Measurements from ENCODE around the gene P2RX4. TPM values are rescaled to one million over a fixed set of nuclear protein-coding genes. Genes with fewer than 3 reads are reported as not detected.

Gene P2RX4
- polyA plus RNA-seq, 3 donors: 61.8 to 87.7 (median 74.7) TPM

DNA sequence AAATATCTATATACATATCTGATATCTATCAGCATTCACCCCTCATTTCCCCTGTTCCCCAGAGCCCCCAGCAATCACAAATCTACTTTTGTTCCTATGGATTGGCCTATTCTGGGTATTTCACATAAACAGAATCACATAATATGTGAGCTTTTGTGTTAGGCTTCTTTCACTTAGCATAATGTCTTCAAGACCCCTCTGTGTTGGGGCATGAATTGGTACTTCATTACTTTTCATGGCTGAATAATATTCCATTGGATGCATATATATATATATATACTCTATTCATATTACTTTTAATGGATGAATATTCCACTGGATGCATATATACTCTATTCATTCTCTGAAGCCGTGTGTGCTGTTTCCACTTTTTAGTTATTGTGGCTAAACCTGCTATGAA is 57.9 kb downstream of the P2RX4 start:
- no peaks in the 10 kb centered on the region for H3K4me1 ChIP-seq (ENCODE audit: control insufficient read depth in 1 of 2, insufficient read depth in 2 of 2, low read length in 2 of 2)
- H4K20me1 ChIP-seq (ENCODE audit: insufficient read depth, low read length): peaks cover 90% of the 10 kb centered on the region
- peaks cover 34% of the 10 kb centered on the region for H3K79me2 ChIP-seq (ENCODE audit: insufficient read depth, low read length)
- H3K27me3 ChIP-seq (ENCODE audit: control insufficient read depth in 2 of 2, insufficient read depth in 2 of 2, low read length in 2 of 2): no peaks in the 10 kb centered on the region
- H3K4me3 Mint-ChIP-seq: no peak overlapping the region
- H3K36me3 ChIP-seq (replicated peaks in 1 of 2; ENCODE audit: control insufficient read depth in 1 of 2, insufficient read depth in 2 of 2, low read length in 2 of 2): peaks cover 88 to 98% of the 10 kb centered on the region in 2 donors
- peaks cover 0 to 2% (median 0%) of the 10 kb centered on the region in 7 donors for H3K9me3 Mint-ChIP-seq
- H3K4me1 Mint-ChIP-seq: no peaks in the 10 kb centered on the region
- no CpG with 5 or more reads among the region's 1 CpG for WGBS (ENCODE audit: insufficient coverage)
- H3K27ac Mint-ChIP-seq: no peak overlapping the region
- H2AFZ ChIP-seq (ENCODE audit: insufficient read depth, low read depth, low read length, poor library complexity, severe bottlenecking): no peak overlapping the region
- H3K36me3 Mint-ChIP-seq: peaks cover 67 to 90% of the 10 kb centered on the region in 2 donors
- TF ChIP-seq, protein P1, sequence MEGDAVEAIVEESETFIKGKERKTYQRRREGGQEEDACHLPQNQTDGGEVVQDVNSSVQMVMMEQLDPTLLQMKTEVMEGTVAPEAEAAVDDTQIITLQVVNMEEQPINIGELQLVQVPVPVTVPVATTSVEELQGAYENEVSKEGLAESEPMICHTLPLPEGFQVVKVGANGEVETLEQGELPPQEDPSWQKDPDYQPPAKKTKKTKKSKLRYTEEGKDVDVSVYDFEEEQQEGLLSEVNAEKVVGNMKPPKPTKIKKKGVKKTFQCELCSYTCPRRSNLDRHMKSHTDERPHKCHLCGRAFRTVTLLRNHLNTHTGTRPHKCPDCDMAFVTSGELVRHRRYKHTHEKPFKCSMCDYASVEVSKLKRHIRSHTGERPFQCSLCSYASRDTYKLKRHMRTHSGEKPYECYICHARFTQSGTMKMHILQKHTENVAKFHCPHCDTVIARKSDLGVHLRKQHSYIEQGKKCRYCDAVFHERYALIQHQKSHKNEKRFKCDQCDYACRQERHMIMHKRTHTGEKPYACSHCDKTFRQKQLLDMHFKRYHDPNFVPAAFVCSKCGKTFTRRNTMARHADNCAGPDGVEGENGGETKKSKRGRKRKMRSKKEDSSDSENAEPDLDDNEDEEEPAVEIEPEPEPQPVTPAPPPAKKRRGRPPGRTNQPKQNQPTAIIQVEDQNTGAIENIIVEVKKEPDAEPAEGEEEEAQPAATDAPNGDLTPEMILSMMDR (IDR thresholded peaks at IDR 0.05): no peak
- no peak overlapping the region for H3K9ac ChIP-seq (ENCODE audit: insufficient read depth, low read length, poor library complexity, severe bottlenecking)
- H3K4me3 ChIP-seq (replicated peaks in 1 of 3; ENCODE audit: low read depth in 2 of 3, low read length in 3 of 3): no peak overlapping the region
- no peaks in the 10 kb centered on the region for H3K9me3 ChIP-seq (replicated peaks in 1 of 2; ENCODE audit: control insufficient read depth in 1 of 2, insufficient read depth in 1 of 2, low read length in 2 of 2)
- no peak overlapping the region for H3K27ac ChIP-seq (ENCODE audit: low read depth in 1 of 2, low read length in 2 of 2)
- no peak for DNase-seq
- intact Hi-C loops (cut with micrococcal nuclease): no loop called here
- peaks cover 0 to 1% (median 0%) of the 10 kb centered on the region in 3 donors for H3K27me3 Mint-ChIP-seq (ENCODE audit: low read depth in 3 of 3)
- no peak overlapping the region for H3K4me2 ChIP-seq (replicated peaks; ENCODE audit: extremely low read depth, low read length, poor library complexity, severe bottlenecking)

DNA sequence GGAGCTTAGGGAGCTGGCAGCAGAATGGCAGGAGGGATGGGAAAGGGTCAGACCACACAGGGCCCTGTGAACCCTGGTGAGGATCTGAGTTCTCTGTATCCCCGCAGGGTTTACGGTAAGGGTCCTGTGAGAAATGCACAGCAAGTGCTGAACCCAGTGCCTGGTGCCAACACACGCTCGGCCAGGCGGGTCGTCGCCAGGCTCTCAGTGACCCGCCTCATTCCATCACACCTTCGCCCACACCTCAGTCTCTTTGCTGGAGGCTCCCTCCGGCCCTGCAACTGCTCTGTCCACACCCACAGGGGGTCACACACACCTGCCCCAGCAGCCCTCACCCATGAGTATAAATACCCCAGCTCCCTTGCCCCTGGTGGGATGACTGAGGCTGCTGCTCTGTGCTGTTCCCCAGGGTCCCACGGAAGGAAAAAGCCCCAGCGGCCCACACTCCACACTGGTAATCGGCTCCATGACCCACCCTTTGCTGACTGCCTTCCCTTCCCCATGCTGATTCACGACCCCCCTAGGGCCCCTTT is 63.5 kb downstream of the P2RX4 start:
- H3K27me3 Mint-ChIP-seq (ENCODE audit: low read depth in 3 of 3): peaks cover 0 to 4% (median 2%) of the 10 kb centered on the region in 3 donors
- Histone ChIP-seq H4K20me1 (ENCODE audit: insufficient read depth, low read length) (peaks cover 60% of the 10 kb centered on the region), H3K36me3 (replicated peaks in 1 of 2; ENCODE audit: control insufficient read depth in 1 of 2, insufficient read depth in 2 of 2, low read length in 2 of 2) (peaks cover 60 to 71% of the 10 kb centered on the region in 2 donors), H3K27me3 (ENCODE audit: control insufficient read depth in 2 of 2, insufficient read depth in 2 of 2, low read length in 2 of 2) (no peaks in the 10 kb centered on the region), H3K4me3 (replicated peaks in 1 of 3; ENCODE audit: low read depth in 2 of 3, low read length in 3 of 3) (no peak overlapping the region), H3K9me3 (replicated peaks in 1 of 2; ENCODE audit: control insufficient read depth in 1 of 2, insufficient read depth in 1 of 2, low read length in 2 of 2) (no peaks in the 10 kb centered on the region), H3K4me2 (replicated peaks; ENCODE audit: extremely low read depth, low read length, poor library complexity, severe bottlenecking) (no peak overlapping the region), H2AFZ (ENCODE audit: insufficient read depth, low read depth, low read length, poor library complexity, severe bottlenecking) (no peak overlapping the region), H3K79me2 (ENCODE audit: insufficient read depth, low read length) (peaks cover 72% of the 10 kb centered on the region), H3K9ac (ENCODE audit: insufficient read depth, low read length, poor library complexity, severe bottlenecking) (no peak overlapping the region), H3K27ac (ENCODE audit: low read depth in 1 of 2, low read length in 2 of 2) (peak overlapping the region in 1 of 2 donors; percentile 62), H3K4me1 (ENCODE audit: control insufficient read depth in 1 of 2, insufficient read depth in 2 of 2, low read length in 2 of 2) (peaks cover 20 to 22% of the 10 kb centered on the region in 2 donors)
- no peak overlapping the region for H3K4me3 Mint-ChIP-seq
- peak overlapping the region; percentile 60 to 87 (median 79) for H3K27ac Mint-ChIP-seq
- 98% methylated on average over 7 of the region's 14 CpGs for WGBS (ENCODE audit: insufficient coverage)
- TF ChIP-seq, protein P1 (IDR thresholded peaks at IDR 0.05): no peak
- H3K9me3 Mint-ChIP-seq: peaks cover 0 to 13% (median 5%) of the 10 kb centered on the region in 7 donors
- peaks cover 26% of the 10 kb centered on the region for H3K4me1 Mint-ChIP-seq
- peaks cover 60 to 81% of the 10 kb centered on the region in 2 donors for H3K36me3 Mint-ChIP-seq
- intact Hi-C loops (cut with micrococcal nuclease): loop anchor here in 1 of 2 donors (10.0 kb wide), 1 partner anchor 151 kb away; no protein-coding TSS in a partner anchor
- no peak for DNase-seq
